GM12878 (cell line): ENCODE results near the gene DCTN1. TPM values are rescaled to one million over a fixed set of nuclear protein-coding genes. Genes with fewer than 3 reads are reported as not detected.
A peak's percentile ranks its signal among the peaks of the same experiment; 100 is the strongest.

Experiments
- BACH1 ChIP-seq: fragments of 450-650 bp; IDR thresholded peaks from 2 replicates; pipeline ENCODE4 v1.6.1; 2017; ENCODE audit warnings: mild to moderate bottlenecking, borderline replicate concordance
- EGR1 ChIP-seq, 2 experiments: IDR thresholded peaks; 1 replicate in 1 of 2; 2 replicates in 1 of 2; pipeline ENCODE4 v1.6.1; 2011 to 2012; ENCODE audit warnings: low read depth in 2 of 2, low read length in 2 of 2, borderline replicate concordance in 1 of 2, mild to moderate bottlenecking in 1 of 2, moderate library complexity in 1 of 2
- ESRRA ChIP-seq: IDR thresholded peaks from 2 replicates; pipeline ENCODE4 v1.6.1; 2012; ENCODE audit warnings: mild to moderate bottlenecking, low read length, improper control_type of control experiment
- HDAC6 ChIP-seq: fragments of 200-600 bp; sonication (generic); IDR thresholded peaks from one replicate; pipeline ENCODE4 v1.8.0; 2017; ENCODE audit warnings: antibody characterized with exemption; ENCODE audit not compliant: unreplicated experiment
- LARP7 ChIP-seq: fragments of 450-650 bp; IDR thresholded peaks from 2 replicates; pipeline ENCODE4 v1.6.1; 2017; ENCODE audit warnings: mild to moderate bottlenecking
- MTA2 ChIP-seq: fragments of 450-650 bp; IDR thresholded peaks from 2 replicates; pipeline ENCODE4 v1.6.1; 2016; ENCODE audit warnings: low read depth, mild to moderate bottlenecking, moderate library complexity
- MXI1 ChIP-seq: fragments of 150-350 bp; IDR thresholded peaks from 2 replicates; pipeline ENCODE4 v1.6.1; 2011; ENCODE audit warnings: low read depth, mild to moderate bottlenecking, inconsistent platforms, low read length, improper control_type of control experiment
- NR2C1 ChIP-seq: fragments of 450-650 bp; IDR thresholded peaks from 2 replicates; pipeline ENCODE4 v1.6.1; 2017; ENCODE audit warnings: antibody characterized with exemption, mild to moderate bottlenecking, moderate library complexity
- NR2F1 ChIP-seq: fragments of 450-650 bp; conservative IDR thresholded peaks from 2 replicates; pipeline ENCODE4 v1.6.1; 2017; ENCODE audit warnings: mild to moderate bottlenecking
- POLR2A ChIP-seq: IDR thresholded peaks from 2 replicates; pipeline ENCODE4 v1.6.1; 2011; ENCODE audit warnings: low read depth, mild to moderate bottlenecking, low read length
- SIN3A ChIP-seq: IDR thresholded peaks from 2 replicates; pipeline ENCODE4 v1.6.1; 2012; ENCODE audit warnings: low read depth, low read length, improper control_type of control experiment
- TBL1XR1 ChIP-seq: IDR thresholded peaks from 2 replicates; pipeline ENCODE4 v1.6.1; 2012; ENCODE audit warnings: low read depth, low read length, improper control_type of control experiment
- YBX1 ChIP-seq: fragments of 450-650 bp; IDR thresholded peaks from 2 replicates; pipeline ENCODE4 v1.6.1; 2016; ENCODE audit warnings: antibody characterized with exemption
- YY1 ChIP-seq: IDR thresholded peaks from 2 replicates; pipeline ENCODE4 v1.6.1; 2011; ENCODE audit warnings: low read depth, mild to moderate bottlenecking, low read length
- polyA plus RNA-seq, 11 experiments: library from polyadenylated mRNA; depleted of rRNA in 4 of 11; unstranded in 6 of 11; stranded (reverse) in 5 of 11; fragments of >200 nt; fragmentation: Nextera tagmentation in 4 of 11; fragmentation: Illumina TruSeq in 1 of 11; extraction: Ambion mirVana in 4 of 11; extraction: Trizol in 1 of 11; gene quantifications; 1 replicate in 1 of 11; 2 replicates in 10 of 11; pipeline versions ENCODE4 v1.2.1 to v1.2.3, GENCODE V29; 2011 to 2016; ENCODE audit warnings: inconsistent platforms in 2 of 11, missing spikeins in 2 of 11, low read depth in 1 of 11
- total RNA-seq, 4 experiments: library from RNA; depleted of rRNA in 3 of 4; stranded (reverse); fragments of >200 nt in 3 of 4; fragmentation: Illumina TruSeq in 1 of 4; extraction: Trizol in 1 of 4; gene quantifications; 2 replicates each; pipeline versions ENCODE4 v1.2.1 to v1.2.3, GENCODE V29; 2013 to 2021
- TF ChIP-seq, protein P1 (sequence below): fragments of 450-650 bp; IDR thresholded peaks from 2 replicates; pipeline ENCODE4 v1.6.1; 2017; ENCODE audit warnings: mild to moderate bottlenecking, moderate library complexity
- TF ChIP-seq, protein P2 (sequence below): fragments of 450-650 bp; IDR thresholded peaks from 2 replicates; pipeline ENCODE4 v1.6.1; 2017; ENCODE audit warnings: mild to moderate bottlenecking, low read depth, inconsistent platforms; ENCODE audit not compliant: poor library complexity, severe bottlenecking
- TF ChIP-seq, protein P3 (sequence below): fragments of 450-650 bp; IDR thresholded peaks from 2 replicates; pipeline ENCODE4 v1.6.1; 2017; ENCODE audit warnings: borderline replicate concordance
- TF ChIP-seq, protein P4 (sequence below): fragments of 450-650 bp; IDR thresholded peaks from 2 replicates; pipeline ENCODE4 v1.6.1; 2017; ENCODE audit warnings: antibody characterized with exemption, mild to moderate bottlenecking, moderate library complexity

The DCTN1 gene
- total and polyA plus RNA-seq, 10 of the 15 experiments (the other 5 are each of a cell fraction or from before 2014, with no cell fraction given) = 44.1 to 116 (median 64.8) TPM

DNA sequence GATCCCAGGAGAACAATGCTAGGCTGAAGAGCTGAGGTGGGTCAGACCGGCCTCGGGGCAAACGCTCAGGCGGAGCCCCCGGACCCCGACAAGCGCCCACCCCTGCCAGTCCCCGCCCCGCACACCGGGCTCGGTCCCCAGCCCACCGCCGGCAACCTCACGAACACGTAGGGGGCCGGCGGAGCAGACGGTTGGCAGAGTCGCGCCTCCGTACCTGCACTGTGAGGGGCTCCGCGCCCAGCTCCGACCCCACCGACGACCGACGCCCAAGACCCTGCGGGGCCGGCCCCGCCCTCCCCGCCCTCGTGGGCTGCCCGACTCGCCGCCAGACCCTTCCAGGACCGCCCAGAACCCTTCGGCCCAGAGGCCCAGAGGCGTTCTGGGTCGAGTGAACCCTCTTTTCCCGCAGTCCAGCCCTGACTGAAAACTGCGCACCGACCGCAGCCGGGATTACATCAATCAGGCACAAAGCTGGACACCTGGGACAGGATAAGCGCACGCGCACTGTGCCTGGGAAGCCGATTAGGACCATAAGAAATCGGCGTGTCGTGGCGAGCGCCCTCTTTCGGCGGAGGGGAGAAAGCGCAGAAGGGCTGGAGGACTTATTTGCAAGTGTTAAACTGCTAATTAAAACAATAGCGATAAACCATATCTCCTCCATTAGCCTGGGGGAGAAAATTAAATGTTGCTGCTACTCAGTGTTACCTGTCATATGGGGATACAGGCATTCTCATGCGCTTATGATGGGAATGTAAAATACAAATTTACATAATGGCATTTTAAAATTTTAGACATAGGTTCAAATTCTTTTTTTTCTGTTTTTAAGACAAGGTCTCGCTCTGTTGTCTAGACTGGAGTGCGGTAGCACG is 11.7 kb upstream of the DCTN1 start (continued):
- TF ChIP-seq, protein P1, sequence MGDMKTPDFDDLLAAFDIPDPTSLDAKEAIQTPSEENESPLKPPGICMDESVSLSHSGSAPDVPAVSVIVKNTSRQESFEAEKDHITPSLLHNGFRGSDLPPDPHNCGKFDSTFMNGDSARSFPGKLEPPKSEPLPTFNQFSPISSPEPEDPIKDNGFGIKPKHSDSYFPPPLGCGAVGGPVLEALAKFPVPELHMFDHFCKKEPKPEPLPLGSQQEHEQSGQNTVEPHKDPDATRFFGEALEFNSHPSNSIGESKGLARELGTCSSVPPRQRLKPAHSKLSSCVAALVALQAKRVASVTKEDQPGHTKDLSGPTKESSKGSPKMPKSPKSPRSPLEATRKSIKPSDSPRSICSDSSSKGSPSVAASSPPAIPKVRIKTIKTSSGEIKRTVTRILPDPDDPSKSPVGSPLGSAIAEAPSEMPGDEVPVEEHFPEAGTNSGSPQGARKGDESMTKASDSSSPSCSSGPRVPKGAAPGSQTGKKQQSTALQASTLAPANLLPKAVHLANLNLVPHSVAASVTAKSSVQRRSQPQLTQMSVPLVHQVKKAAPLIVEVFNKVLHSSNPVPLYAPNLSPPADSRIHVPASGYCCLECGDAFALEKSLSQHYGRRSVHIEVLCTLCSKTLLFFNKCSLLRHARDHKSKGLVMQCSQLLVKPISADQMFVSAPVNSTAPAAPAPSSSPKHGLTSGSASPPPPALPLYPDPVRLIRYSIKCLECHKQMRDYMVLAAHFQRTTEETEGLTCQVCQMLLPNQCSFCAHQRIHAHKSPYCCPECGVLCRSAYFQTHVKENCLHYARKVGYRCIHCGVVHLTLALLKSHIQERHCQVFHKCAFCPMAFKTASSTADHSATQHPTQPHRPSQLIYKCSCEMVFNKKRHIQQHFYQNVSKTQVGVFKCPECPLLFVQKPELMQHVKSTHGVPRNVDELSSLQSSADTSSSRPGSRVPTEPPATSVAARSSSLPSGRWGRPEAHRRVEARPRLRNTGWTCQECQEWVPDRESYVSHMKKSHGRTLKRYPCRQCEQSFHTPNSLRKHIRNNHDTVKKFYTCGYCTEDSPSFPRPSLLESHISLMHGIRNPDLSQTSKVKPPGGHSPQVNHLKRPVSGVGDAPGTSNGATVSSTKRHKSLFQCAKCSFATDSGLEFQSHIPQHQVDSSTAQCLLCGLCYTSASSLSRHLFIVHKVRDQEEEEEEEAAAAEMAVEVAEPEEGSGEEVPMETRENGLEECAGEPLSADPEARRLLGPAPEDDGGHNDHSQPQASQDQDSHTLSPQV = peak; percentile 74; the same call in 1 of the 2 replicates
- no peak for TF ChIP-seq SIN3A
- peak; percentile 69 for TF ChIP-seq MXI1
- TF ChIP-seq ESRRA = no peak
- TF ChIP-seq TBL1XR1 = peak; percentile 48; the same call in 1 of the 2 replicates
- TF ChIP-seq, protein P2, sequence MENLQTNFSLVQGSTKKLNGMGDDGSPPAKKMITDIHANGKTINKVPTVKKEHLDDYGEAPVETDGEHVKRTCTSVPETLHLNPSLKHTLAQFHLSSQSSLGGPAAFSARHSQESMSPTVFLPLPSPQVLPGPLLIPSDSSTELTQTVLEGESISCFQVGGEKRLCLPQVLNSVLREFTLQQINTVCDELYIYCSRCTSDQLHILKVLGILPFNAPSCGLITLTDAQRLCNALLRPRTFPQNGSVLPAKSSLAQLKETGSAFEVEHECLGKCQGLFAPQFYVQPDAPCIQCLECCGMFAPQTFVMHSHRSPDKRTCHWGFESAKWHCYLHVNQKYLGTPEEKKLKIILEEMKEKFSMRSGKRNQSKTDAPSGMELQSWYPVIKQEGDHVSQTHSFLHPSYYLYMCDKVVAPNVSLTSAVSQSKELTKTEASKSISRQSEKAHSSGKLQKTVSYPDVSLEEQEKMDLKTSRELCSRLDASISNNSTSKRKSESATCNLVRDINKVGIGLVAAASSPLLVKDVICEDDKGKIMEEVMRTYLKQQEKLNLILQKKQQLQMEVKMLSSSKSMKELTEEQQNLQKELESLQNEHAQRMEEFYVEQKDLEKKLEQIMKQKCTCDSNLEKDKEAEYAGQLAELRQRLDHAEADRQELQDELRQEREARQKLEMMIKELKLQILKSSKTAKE = peak; percentile 56
- no peak for TF ChIP-seq NR2F1
- 0 out of 2 replicates have a peak, but pooled peaks have one; percentile 35 for TF ChIP-seq BACH1
- no peak for TF ChIP-seq EGR1 (IDR thresholded peaks at IDR 0.05; ENCODE audit: borderline replicate concordance in 1 of 2, low read depth in 2 of 2, low read length in 2 of 2)
- peak; percentile 20; the same call in 1 of the 2 replicates for TF ChIP-seq MTA2
- TF ChIP-seq YY1 = peak; percentile 71
- no peak for TF ChIP-seq NR2C1
- TF ChIP-seq, protein P3, sequence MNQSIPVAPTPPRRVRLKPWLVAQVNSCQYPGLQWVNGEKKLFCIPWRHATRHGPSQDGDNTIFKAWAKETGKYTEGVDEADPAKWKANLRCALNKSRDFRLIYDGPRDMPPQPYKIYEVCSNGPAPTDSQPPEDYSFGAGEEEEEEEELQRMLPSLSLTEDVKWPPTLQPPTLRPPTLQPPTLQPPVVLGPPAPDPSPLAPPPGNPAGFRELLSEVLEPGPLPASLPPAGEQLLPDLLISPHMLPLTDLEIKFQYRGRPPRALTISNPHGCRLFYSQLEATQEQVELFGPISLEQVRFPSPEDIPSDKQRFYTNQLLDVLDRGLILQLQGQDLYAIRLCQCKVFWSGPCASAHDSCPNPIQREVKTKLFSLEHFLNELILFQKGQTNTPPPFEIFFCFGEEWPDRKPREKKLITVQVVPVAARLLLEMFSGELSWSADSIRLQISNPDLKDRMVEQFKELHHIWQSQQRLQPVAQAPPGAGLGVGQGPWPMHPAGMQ = peak; percentile 96
- peak; percentile 64; the same call in 1 of the 2 replicates for TF ChIP-seq LARP7
- TF ChIP-seq, protein P4, sequence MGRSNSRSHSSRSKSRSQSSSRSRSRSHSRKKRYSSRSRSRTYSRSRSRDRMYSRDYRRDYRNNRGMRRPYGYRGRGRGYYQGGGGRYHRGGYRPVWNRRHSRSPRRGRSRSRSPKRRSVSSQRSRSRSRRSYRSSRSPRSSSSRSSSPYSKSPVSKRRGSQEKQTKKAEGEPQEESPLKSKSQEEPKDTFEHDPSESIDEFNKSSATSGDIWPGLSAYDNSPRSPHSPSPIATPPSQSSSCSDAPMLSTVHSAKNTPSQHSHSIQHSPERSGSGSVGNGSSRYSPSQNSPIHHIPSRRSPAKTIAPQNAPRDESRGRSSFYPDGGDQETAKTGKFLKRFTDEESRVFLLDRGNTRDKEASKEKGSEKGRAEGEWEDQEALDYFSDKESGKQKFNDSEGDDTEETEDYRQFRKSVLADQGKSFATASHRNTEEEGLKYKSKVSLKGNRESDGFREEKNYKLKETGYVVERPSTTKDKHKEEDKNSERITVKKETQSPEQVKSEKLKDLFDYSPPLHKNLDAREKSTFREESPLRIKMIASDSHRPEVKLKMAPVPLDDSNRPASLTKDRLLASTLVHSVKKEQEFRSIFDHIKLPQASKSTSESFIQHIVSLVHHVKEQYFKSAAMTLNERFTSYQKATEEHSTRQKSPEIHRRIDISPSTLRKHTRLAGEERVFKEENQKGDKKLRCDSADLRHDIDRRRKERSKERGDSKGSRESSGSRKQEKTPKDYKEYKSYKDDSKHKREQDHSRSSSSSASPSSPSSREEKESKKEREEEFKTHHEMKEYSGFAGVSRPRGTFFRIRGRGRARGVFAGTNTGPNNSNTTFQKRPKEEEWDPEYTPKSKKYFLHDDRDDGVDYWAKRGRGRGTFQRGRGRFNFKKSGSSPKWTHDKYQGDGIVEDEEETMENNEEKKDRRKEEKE = no peak
- TF ChIP-seq POLR2A = peak; percentile 83
- TF ChIP-seq YBX1 = no peak
- TF ChIP-seq HDAC6 = no peak
